ENCODE data around the gene LEFTY1. TPM values are rescaled to one million over a fixed set of nuclear protein-coding genes. Genes with fewer than 3 reads are reported as not detected.

Gene LEFTY1
- total and polyA plus RNA-seq, 9 of the 15 experiments (the other 6 are each of a cell fraction or from before 2014, with no cell fraction given), result 0.07 to 0.24 (median 0.17) TPM; not detected in 5

GRCh38 chr1:225881959-225882693 lies 6.8 kb downstream of the LEFTY1 start, which contains the start of gene TMEM63A (continued):
- TF ChIP-seq ZNF12 (CRISPR knock-in tag; IDR thresholded peaks at IDR 0.05) (peak; percentile 69; the same call in 1 of the 2 replicates), TAF1 (IDR thresholded peaks at IDR 0.05; ENCODE audit: control insufficient read depth, extremely low read depth, insufficient read depth, low read length, severe bottlenecking) (peak; percentile 84), ZNF175 (CRISPR knock-in tag; IDR thresholded peaks at IDR 0.05; ENCODE audit: low read depth) (no peak), TBP (optimal IDR thresholded peaks at IDR 0.05; ENCODE audit: low read depth, low read length) (peak; percentile 72), REST (IDR thresholded peaks at IDR 0.05; ENCODE audit: borderline replicate concordance) (peak; percentile 85), REST (CRISPR knock-in tag; IDR thresholded peaks at IDR 0.05; ENCODE audit: low read depth) (0 out of 2 replicates have a peak, but pooled peaks have one; percentile 61), ID3 (CRISPR knock-in tag; IDR thresholded peaks at IDR 0.05) (no peak), ID3 (tag; IDR thresholded peaks at IDR 0.05) (no peak), RCOR1 (IDR thresholded peaks at IDR 0.05; ENCODE audit: borderline replicate concordance in 1 of 2, low read depth in 2 of 2, low read length in 2 of 2) (0 out of 4 replicates have a peak, but pooled peaks of 1 of the 2 experiments have one; percentile 16), HCFC1 (IDR thresholded peaks at IDR 0.05; ENCODE audit: low read depth, low read length) (peak; percentile 12), UBTF (IDR thresholded peaks at IDR 0.05; ENCODE audit: borderline replicate concordance in 1 of 2, low read depth in 2 of 2, low read length in 2 of 2) (peak; percentile 98), CTBP1 (IDR thresholded peaks at IDR 0.05; ENCODE audit: borderline replicate concordance) (peak; percentile 54; the same call in 1 of the 2 replicates), TFAP4 (CRISPR knock-in tag; IDR thresholded peaks at IDR 0.05; ENCODE audit: borderline replicate concordance) (peak; percentile 98), HDAC1 (IDR thresholded peaks at IDR 0.05) (peak in 1 of 2 experiments; percentile 63; a peak in 2 of 4 replicates), ATF7 (IDR thresholded peaks at IDR 0.05) (peak; percentile 61)

Measured in K562 (cell line).